Astrocyte (in vitro differentiated cells and primary cell): ENCODE measurements around the gene DCTN4. TPM values are rescaled to one million over a fixed set of nuclear protein-coding genes. Genes with fewer than 3 reads are reported as not detected.

Source experiments
- DNase-seq: peaks from one replicate; pipeline ENCODE4 v3.0.0-alpha.2; 2010; ENCODE audit warnings: low read depth
- FAIRE-seq: peaks from 2 replicates; lab custom pipeline; 2011; peaks lifted over from hg19 to GRCh38; lab: Jason Lieb, UNC
- H2AFZ ChIP-seq: 2 replicates; pipeline ENCODE4 v1.6.0; 2012; ENCODE audit warnings: low read depth, low read length, inconsistent platforms
- H3K27ac ChIP-seq: 2 replicates; pipeline ENCODE4 v1.5.1; 2011; ENCODE audit warnings: low read depth, low read length, inconsistent platforms
- H3K27me3 ChIP-seq: 2 replicates; pipeline ENCODE4 v1.6.0; 2011; ENCODE audit warnings: low read length, inconsistent platforms; ENCODE audit not compliant: insufficient read depth
- H3K36me3 ChIP-seq: 2 replicates; pipeline ENCODE4 v1.5.1; 2011; ENCODE audit warnings: low read length, inconsistent platforms; ENCODE audit not compliant: insufficient read depth
- H3K4me1 ChIP-seq: 2 replicates; pipeline ENCODE4 v1.5.1; 2011; ENCODE audit warnings: low read length, inconsistent platforms; ENCODE audit not compliant: insufficient read depth
- H3K4me2 ChIP-seq: 2 replicates; pipeline ENCODE4 v1.6.0; 2012; ENCODE audit warnings: low read length, inconsistent platforms
- H3K4me3 ChIP-seq: 2 replicates; pipeline ENCODE4 v1.5.1; 2011; ENCODE audit warnings: low read depth, mild to moderate bottlenecking, low read length, inconsistent platforms; ENCODE audit not compliant: insufficient read depth
- H3K79me2 ChIP-seq: 2 replicates; pipeline ENCODE4 v1.6.0; 2012; ENCODE audit warnings: mild to moderate bottlenecking, low read length, inconsistent platforms; ENCODE audit not compliant: insufficient read depth
- H3K9ac ChIP-seq: 2 replicates; pipeline ENCODE4 v1.6.0; 2012; ENCODE audit warnings: mild to moderate bottlenecking, low read length, inconsistent platforms
- H3K9me3 ChIP-seq: 2 replicates; pipeline ENCODE4 v1.5.1; 2012; ENCODE audit warnings: low read depth, mild to moderate bottlenecking, low read length, inconsistent platforms; ENCODE audit not compliant: insufficient read depth
- H4K20me1 ChIP-seq: 2 replicates; pipeline ENCODE4 v1.6.0; 2012; ENCODE audit warnings: low read length, inconsistent platforms; ENCODE audit not compliant: insufficient read depth
- H3K27ac Mint-ChIP-seq: one replicate; pipeline ENCODE4 v1.8.0; 2021; ENCODE audit warnings: mild to moderate bottlenecking, mixed read lengths; ENCODE audit not compliant: unreplicated experiment
- H3K27me3 Mint-ChIP-seq: one replicate; pipeline ENCODE4 v1.8.0; 2021; ENCODE audit warnings: low read depth, mixed read lengths; ENCODE audit not compliant: unreplicated experiment
- H3K36me3 Mint-ChIP-seq: one replicate; pipeline ENCODE4 v1.8.0; 2021; ENCODE audit warnings: low read depth, mixed read lengths; ENCODE audit not compliant: unreplicated experiment
- H3K4me1 Mint-ChIP-seq: one replicate; pipeline ENCODE4 v1.8.0; 2021; ENCODE audit warnings: low read depth, mixed read lengths; ENCODE audit not compliant: unreplicated experiment
- H3K4me3 Mint-ChIP-seq: one replicate; pipeline ENCODE4 v1.8.0; 2021; ENCODE audit warnings: mild to moderate bottlenecking, moderate library complexity, mixed read lengths; ENCODE audit not compliant: unreplicated experiment
- H3K9me3 Mint-ChIP-seq: one replicate; pipeline ENCODE4 v1.8.0; 2021; ENCODE audit warnings: mild to moderate bottlenecking, mixed read lengths; ENCODE audit not compliant: unreplicated experiment
- CTCF ChIP-seq: IDR thresholded peaks from 2 replicates; pipeline ENCODE4 v1.5.1; 2011; ENCODE audit warnings: low read depth, mild to moderate bottlenecking, inconsistent platforms, low read length, moderate library complexity; ENCODE audit not compliant: insufficient read depth
- EZH2 ChIP-seq: IDR thresholded peaks from 2 replicates; pipeline ENCODE4 v1.6.1; 2012; ENCODE audit warnings: mild to moderate bottlenecking, low read length, inconsistent platforms; ENCODE audit not compliant: insufficient read depth
- total RNA-seq: library from RNA; stranded (reverse); gene quantifications from 2 replicates; pipeline ENCODE4 v1.2.1, GENCODE V29; 2021

DCTN4 gene
- total RNA-seq, 1 donor from 2014 or later = 57.0 TPM

- no peak overlapping the region for H3K27ac Mint-ChIP-seq
- H2AFZ ChIP-seq = no peak overlapping the region
- no peaks in the 10 kb centered on the region for H3K4me1 Mint-ChIP-seq
- H3K36me3 Mint-ChIP-seq = peaks cover 25% of the 10 kb centered on the region
- H3K9me3 ChIP-seq = no peaks in the 10 kb centered on the region
- DNase-seq (no peak), FAIRE-seq (no peak)
- H4K20me1 ChIP-seq = peaks cover 23% of the 10 kb centered on the region
- peaks cover 64% of the 10 kb centered on the region for H3K36me3 ChIP-seq
- TF ChIP-seq CTCF = no peak
- no peak for TF ChIP-seq EZH2
- peaks cover 1% of the 10 kb centered on the region for H3K9me3 Mint-ChIP-seq
- no peak overlapping the region for H3K4me3 ChIP-seq
- no peak overlapping the region for H3K9ac ChIP-seq
- no peak overlapping the region for H3K27ac ChIP-seq
- peaks cover 34% of the 10 kb centered on the region for H3K79me2 ChIP-seq
- H3K4me1 ChIP-seq = no peaks in the 10 kb centered on the region
- H3K4me2 ChIP-seq = no peak overlapping the region
- no peak overlapping the region for H3K4me3 Mint-ChIP-seq
- H3K27me3 ChIP-seq = no peaks in the 10 kb centered on the region
- no peaks in the 10 kb centered on the region for H3K27me3 Mint-ChIP-seq
These were observed 27.1 kb downstream of the DCTN4 start for GRCh38 chr5:150731669-150732242.

- H3K36me3 Mint-ChIP-seq = peaks cover 11% of the 10 kb centered on the region
These were observed 29.0 kb downstream of the DCTN4 start for GRCh38 chr5:150729859-150730258.

More at GRCh38 chr5:150729859-150730258, 29.0 kb downstream of the DCTN4 start:
- H3K9ac ChIP-seq = no peak overlapping the region
- H3K4me3 ChIP-seq = no peak overlapping the region
- Mint-ChIP-seq H3K27me3 (no peaks in the 10 kb centered on the region), H3K27ac (no peak overlapping the region), H3K4me1 (no peaks in the 10 kb centered on the region), H3K9me3 (peaks cover 1% of the 10 kb centered on the region), H3K4me3 (no peak overlapping the region)
- H3K27me3 ChIP-seq = no peaks in the 10 kb centered on the region
- no peak for TF ChIP-seq CTCF
- no peak for TF ChIP-seq EZH2
- H3K36me3 ChIP-seq = peaks cover 62% of the 10 kb centered on the region
- no peaks in the 10 kb centered on the region for H3K9me3 ChIP-seq
- no peak overlapping the region for H3K27ac ChIP-seq
- H3K4me2 ChIP-seq = no peak overlapping the region
- H4K20me1 ChIP-seq = peaks cover 10% of the 10 kb centered on the region
- no peaks in the 10 kb centered on the region for H3K4me1 ChIP-seq
- no peak for FAIRE-seq
- no peak overlapping the region for H2AFZ ChIP-seq
- H3K79me2 ChIP-seq = peaks cover 15% of the 10 kb centered on the region
- DNase-seq = no peak
